Esophagus squamous epithelium (tissue), 5 donors: ENCODE measurements around the gene GPN2. TPM values are rescaled to one million over a fixed set of nuclear protein-coding genes. Genes with fewer than 3 reads are reported as not detected.
"Not testable (repeated sequence)": the region's sequence is repeated elsewhere in the genome, so short reads cannot be mapped to it uniquely, and the experiment has no call there.

Source experiments
- DNase-seq: peaks from one replicate; lab custom pipeline; 2025; lab: John Stamatoyannopoulos, UW
- H3K27ac ChIP-seq, 4 donors: fragments of 200-600 bp; sonication (generic); one replicate each; pipeline ENCODE4 v1.5.1; 2016 to 2019; ENCODE audit warnings: mild to moderate bottlenecking in 1 of 4
- H3K27me3 ChIP-seq, 4 donors: fragments of 200-600 bp; sonication (generic); 1 replicate in 3 of 4; 2 replicates in 1 of 4; pipeline versions ENCODE4 v1.5.1 to v1.6.0; 2017 to 2021; ENCODE audit warnings: antibody characterized with exemption in 1 of 4
- H3K36me3 ChIP-seq, 3 donors: fragments of 200-600 bp; sonication (generic); one replicate each; pipeline ENCODE4 v1.5.1; 2016 to 2019
- H3K4me1 ChIP-seq, 3 donors: fragments of 200-600 bp; sonication (generic); one replicate each; pipeline ENCODE4 v1.5.1; 2017 to 2019
- H3K4me3 ChIP-seq, 4 donors: fragments of 200-600 bp; sonication (generic); 1 replicate in 3 of 4; 2 replicates in 1 of 4; pipeline ENCODE4 v1.5.1; 2016 to 2019; ENCODE audit warnings: mild to moderate bottlenecking in 2 of 4, moderate library complexity in 1 of 4
- H3K9me3 ChIP-seq, 3 donors: fragments of 200-600 bp; sonication (generic); one replicate each; pipeline ENCODE4 v1.5.1; 2016 to 2019
- POLR2A ChIP-seq, 4 donors: fragments of 450-650 bp; IDR thresholded peaks; one replicate each; pipeline ENCODE4 v1.6.1; 2017; ENCODE audit warnings: antibody characterized with exemption in 4 of 4, mild to moderate bottlenecking in 4 of 4, moderate library complexity in 3 of 4
- WGBS, 2 donors: methylation state at CpG; one replicate each; pipeline ENCODE4 v1.1.5; 2018; 5-methylcytosine and 5-hydroxymethylcytosine counted together
- intact Hi-C: fragments of 100-400 bp; cut with DNase I; formaldehyde crosslinking; loops from one replicate; pipeline ENCODE4 v1.15.0; 2022
- total RNA-seq, 4 donors: library from RNA; depleted of rRNA; stranded (reverse); fragments of >200 nt; gene quantifications; one replicate each; pipeline ENCODE4 v1.1.0, GENCODE V29; 2016
- TF ChIP-seq, protein P1 (sequence below), 6 experiments: fragments of 450-650 bp in 4 of 6; fragments of 200-600 bp in 2 of 6; sonication (generic) in 2 of 6; IDR thresholded peaks; one replicate each; pipeline ENCODE4 v1.5.1; 2016 to 2019; ENCODE audit warnings: antibody characterized with exemption in 6 of 6, mild to moderate bottlenecking in 4 of 6, moderate library complexity in 4 of 6
- donor health status: DM: yes; HTN: yes; CAD: no.

Gene GPN2
- total RNA-seq, 4 donors from 2014 or later = 4.9 to 10.8 (median 9.4) TPM

GRCh38 chr1:26887125-26887524 is 3.0 kb downstream of the GPN2 start:
- H3K27ac ChIP-seq = no peak overlapping the region
- intact Hi-C loops = no loop called here
- H3K9me3 ChIP-seq = no peaks in the 10 kb centered on the region
- no peaks in the 10 kb centered on the region for H3K27me3 ChIP-seq
- H3K4me1 ChIP-seq = peaks cover 10 to 28% (median 14%) of the 10 kb centered on the region in 3 donors
- 56 to 100% methylated on average over 1 of the region's 1 CpG for WGBS, 2 donors
- DNase-seq = no peak
- H3K4me3 ChIP-seq = no peak overlapping the region
- peaks cover 12 to 81% (median 44%) of the 10 kb centered on the region in 3 donors for H3K36me3 ChIP-seq
- no peak for TF ChIP-seq POLR2A (IDR thresholded peaks at IDR 0.05)
- TF ChIP-seq, protein P1, sequence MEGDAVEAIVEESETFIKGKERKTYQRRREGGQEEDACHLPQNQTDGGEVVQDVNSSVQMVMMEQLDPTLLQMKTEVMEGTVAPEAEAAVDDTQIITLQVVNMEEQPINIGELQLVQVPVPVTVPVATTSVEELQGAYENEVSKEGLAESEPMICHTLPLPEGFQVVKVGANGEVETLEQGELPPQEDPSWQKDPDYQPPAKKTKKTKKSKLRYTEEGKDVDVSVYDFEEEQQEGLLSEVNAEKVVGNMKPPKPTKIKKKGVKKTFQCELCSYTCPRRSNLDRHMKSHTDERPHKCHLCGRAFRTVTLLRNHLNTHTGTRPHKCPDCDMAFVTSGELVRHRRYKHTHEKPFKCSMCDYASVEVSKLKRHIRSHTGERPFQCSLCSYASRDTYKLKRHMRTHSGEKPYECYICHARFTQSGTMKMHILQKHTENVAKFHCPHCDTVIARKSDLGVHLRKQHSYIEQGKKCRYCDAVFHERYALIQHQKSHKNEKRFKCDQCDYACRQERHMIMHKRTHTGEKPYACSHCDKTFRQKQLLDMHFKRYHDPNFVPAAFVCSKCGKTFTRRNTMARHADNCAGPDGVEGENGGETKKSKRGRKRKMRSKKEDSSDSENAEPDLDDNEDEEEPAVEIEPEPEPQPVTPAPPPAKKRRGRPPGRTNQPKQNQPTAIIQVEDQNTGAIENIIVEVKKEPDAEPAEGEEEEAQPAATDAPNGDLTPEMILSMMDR (IDR thresholded peaks at IDR 0.05) = peak in 4 of 6 experiments; percentile 19 to 47 (median 38)

DNA sequence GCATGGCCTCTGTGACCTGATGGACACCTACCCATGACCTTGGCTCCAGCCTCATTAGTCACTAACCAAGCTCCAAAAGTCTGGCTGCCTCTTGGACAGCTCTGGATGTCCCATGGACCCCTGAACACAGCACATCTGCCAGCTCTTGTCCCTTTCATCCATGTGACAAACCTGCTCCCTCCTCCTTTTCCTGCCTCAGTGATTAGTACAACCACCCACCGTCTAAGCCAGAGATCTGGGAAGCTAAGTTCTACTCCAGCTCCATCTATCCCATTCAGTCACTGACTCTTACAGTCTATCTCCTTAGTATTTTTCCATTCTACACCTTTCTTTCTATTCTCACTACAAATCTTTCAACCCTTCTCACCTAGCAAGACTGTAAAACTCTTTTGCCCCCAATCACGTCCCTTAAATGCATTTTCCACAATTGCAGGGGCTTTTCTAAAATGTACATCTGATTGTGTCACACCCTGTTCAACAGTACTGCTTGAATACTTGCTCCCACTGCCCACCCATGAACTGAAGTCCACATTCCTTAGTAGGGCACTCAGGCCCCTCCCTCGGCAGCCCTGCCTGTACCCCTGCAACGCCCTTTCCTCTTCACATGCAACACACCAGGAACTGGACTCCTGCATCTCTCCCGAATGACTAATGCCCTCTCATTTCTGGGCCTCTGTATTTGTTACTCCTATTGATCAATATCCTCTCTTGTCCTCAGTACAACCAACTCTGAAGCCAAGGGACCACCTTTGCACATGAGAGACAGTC is 7.2 kb downstream of the GPN2 start:
- 83 to 86% methylated on average over 5 of the region's 5 CpGs for WGBS, 2 donors
- DNase-seq = no peak
- Histone ChIP-seq H3K36me3 (peaks cover 28 to 99% (median 64%) of the 10 kb centered on the region in 3 donors), H3K27me3 (no peaks in the 10 kb centered on the region), H3K27ac (no peak overlapping the region), H3K9me3 (no peaks in the 10 kb centered on the region), H3K4me3 (no peak overlapping the region), H3K4me1 (peaks cover 0 to 7% (median under 1%) of the 10 kb centered on the region in 3 donors)
- intact Hi-C loops = no loop called here
- TF ChIP-seq POLR2A (IDR thresholded peaks at IDR 0.05) = no peak
- TF ChIP-seq, protein P1 (IDR thresholded peaks at IDR 0.05) = no peak

DNA sequence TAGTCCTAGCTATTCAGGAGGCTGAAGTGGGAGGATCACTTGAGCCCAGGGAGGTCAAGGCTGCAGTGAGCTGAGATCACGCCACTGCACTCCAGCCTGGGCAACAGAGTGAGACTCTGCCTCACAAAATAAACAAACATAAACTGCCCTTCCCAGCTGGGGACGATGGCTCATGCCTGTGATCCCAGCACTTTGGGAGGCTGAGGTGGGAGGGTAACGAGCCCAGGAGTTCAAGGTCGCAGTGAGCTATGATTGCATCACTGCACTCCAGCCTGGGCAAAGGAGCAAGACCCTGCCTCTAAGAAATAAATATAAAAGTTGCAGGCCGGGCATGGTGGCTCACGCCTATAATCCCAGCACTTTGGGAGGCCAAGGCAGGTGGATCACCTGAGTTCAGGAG is 8.5 kb downstream of the GPN2 start:
- H3K36me3 ChIP-seq = peaks cover 28 to 94% (median 63%) of the 10 kb centered on the region in 3 donors
- WGBS, 2 donors = 80 to 94% methylated on average over 4 to 6 of the region's 6 CpGs
- H3K27ac ChIP-seq, intact Hi-C loops, DNase-seq, H3K27me3 ChIP-seq, H3K9me3 ChIP-seq, H3K4me3 ChIP-seq: not testable (repeated sequence)
- peaks cover 5 to 18% (median 6%) of the 10 kb centered on the region in 3 donors for H3K4me1 ChIP-seq

- WGBS, 2 donors = 88 to 94% methylated on average over 3 to 4 of the region's 4 CpGs
- Histone ChIP-seq H3K4me3 (no peak overlapping the region), H3K36me3 (peaks cover 28 to 85% (median 46%) of the 10 kb centered on the region in 3 donors), H3K27ac (no peak overlapping the region), H3K4me1 (peaks cover 5 to 22% (median 6%) of the 10 kb centered on the region in 3 donors), H3K9me3 (no peaks in the 10 kb centered on the region), H3K27me3 (no peaks in the 10 kb centered on the region)
- TF ChIP-seq, protein P1 (IDR thresholded peaks at IDR 0.05) = no peak
- no peak for TF ChIP-seq POLR2A (IDR thresholded peaks at IDR 0.05)
- intact Hi-C loops = no loop called here
- DNase-seq = no peak
These were observed 10.3 kb downstream of the GPN2 start for GRCh38 chr1:26879793-26880192.

DNA sequence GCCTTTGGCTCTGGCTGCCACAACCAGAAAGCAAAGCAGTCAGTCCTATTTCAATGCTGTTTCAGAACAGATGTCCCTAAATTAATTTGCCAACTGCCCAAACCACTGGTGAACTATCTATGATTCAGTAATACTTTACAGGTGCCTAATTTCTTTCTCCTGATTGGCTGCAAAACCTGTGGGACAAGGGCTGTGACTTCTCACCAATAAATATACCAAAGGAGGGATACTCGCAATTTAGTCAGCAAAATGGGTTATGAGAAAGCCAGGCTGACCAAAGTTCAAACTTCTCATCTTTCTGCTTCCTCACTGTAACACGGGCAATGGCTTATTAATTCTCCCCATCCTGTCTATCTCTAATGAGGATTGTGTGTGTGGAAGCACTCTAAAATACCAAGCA is 12.8 kb downstream of the GPN2 start:
- Histone ChIP-seq H3K9me3 (no peaks in the 10 kb centered on the region), H3K27me3 (no peaks in the 10 kb centered on the region), H3K4me3 (no peak overlapping the region), H3K4me1 (peaks cover 5 to 25% (median 6%) of the 10 kb centered on the region in 3 donors), H3K27ac (peak overlapping the region in 3 of 4 donors; percentile 8 to 58 (median 48)), H3K36me3 (peaks cover 16 to 69% (median 24%) of the 10 kb centered on the region in 3 donors)
- intact Hi-C loops = no loop called here
- TF ChIP-seq, protein P1 (IDR thresholded peaks at IDR 0.05) = no peak
- TF ChIP-seq POLR2A (IDR thresholded peaks at IDR 0.05) = no peak
- 38 to 54% methylated on average over 2 of the region's 2 CpGs for WGBS, 2 donors
- no peak for DNase-seq
